HepG2 (cell line): ENCODE measurements around the gene DCLRE1C. TPM values are rescaled to one million over a fixed set of nuclear protein-coding genes. Genes with fewer than 3 reads are reported as not detected.

Source experiments
- AFF4 ChIP-seq: sonication (generic); formaldehyde crosslinking; IDR thresholded peaks from 2 replicates; pipeline ENCODE4 v1.4.0; 2020; ENCODE audit warnings: missing genetic modification reagents
- DRAP1 ChIP-seq: IDR thresholded peaks from 2 replicates; pipeline ENCODE4 v1.6.1; 2016; ENCODE audit warnings: missing genetic modification reagents, missing compliant biosample characterization
- GPN1 ChIP-seq: sonication (generic); formaldehyde crosslinking; IDR thresholded peaks from 2 replicates; pipeline ENCODE4 v1.5.1; 2020; ENCODE audit warnings: missing genetic modification reagents, borderline replicate concordance
- HMG20B ChIP-seq: conservative IDR thresholded peaks from 2 replicates; pipeline ENCODE4 v1.6.1; 2016; ENCODE audit warnings: missing genetic modification reagents, missing compliant biosample characterization
- HNF1B ChIP-seq: sonication (generic); formaldehyde crosslinking; IDR thresholded peaks from 2 replicates; pipeline ENCODE4 v1.5.1; 2020; ENCODE audit warnings: mild to moderate bottlenecking, moderate library complexity, missing genetic modification reagents
- HOMEZ ChIP-seq: IDR thresholded peaks from 2 replicates; pipeline ENCODE4 v1.6.1; 2016; ENCODE audit warnings: low read depth
- KDM3A ChIP-seq: IDR thresholded peaks from 2 replicates; pipeline ENCODE4 v1.6.1; 2018; ENCODE audit warnings: low read depth, missing compliant biosample characterization
- MLX ChIP-seq: IDR thresholded peaks from 2 replicates; pipeline ENCODE4 v1.6.1; 2016
- PHF8 ChIP-seq: sonication (generic); formaldehyde crosslinking; IDR thresholded peaks from 2 replicates; pipeline ENCODE4 v1.5.0; 2020; ENCODE audit warnings: missing genetic modification reagents
- REL ChIP-seq: sonication (generic); formaldehyde crosslinking; conservative IDR thresholded peaks from 2 replicates; pipeline ENCODE4 v1.8.0; 2022; ENCODE audit warnings: mild to moderate bottlenecking, missing genetic modification reagents, moderate library complexity
- RNF219 ChIP-seq: sonication (generic); formaldehyde crosslinking; IDR thresholded peaks from 2 replicates; pipeline ENCODE4 v1.5.0; 2020; ENCODE audit warnings: mild to moderate bottlenecking, missing genetic modification reagents
- RORA ChIP-seq: sonication (generic); formaldehyde crosslinking; IDR thresholded peaks from 2 replicates; pipeline ENCODE4 v1.5.0; 2020; ENCODE audit warnings: mild to moderate bottlenecking, missing genetic modification reagents, moderate library complexity
- SMAD1 ChIP-seq: sonication (generic); formaldehyde crosslinking; IDR thresholded peaks from 2 replicates; pipeline ENCODE4 v1.4.0; 2020; ENCODE audit warnings: missing genetic modification reagents, low read depth, mild to moderate bottlenecking, borderline replicate concordance
- SRY ChIP-seq: sonication (generic); formaldehyde crosslinking; IDR thresholded peaks from 2 replicates; pipeline ENCODE4 v1.8.0; 2022; ENCODE audit warnings: mild to moderate bottlenecking, missing genetic modification reagents
- ZNF143 ChIP-seq: sonication (generic); formaldehyde crosslinking; IDR thresholded peaks from 2 replicates; pipeline ENCODE4 v1.4.0; 2020; ENCODE audit warnings: missing genetic modification reagents
- ZNF30 ChIP-seq: sonication (generic); formaldehyde crosslinking; IDR thresholded peaks from 2 replicates; pipeline ENCODE4 v1.5.0; 2020; ENCODE audit warnings: mild to moderate bottlenecking, missing genetic modification reagents
- ZNF317 ChIP-seq: sonication (generic); formaldehyde crosslinking; IDR thresholded peaks from 2 replicates; pipeline ENCODE4 v1.5.0; 2020; ENCODE audit warnings: mild to moderate bottlenecking, missing genetic modification reagents
- ZNF660 ChIP-seq: sonication (generic); formaldehyde crosslinking; IDR thresholded peaks from 2 replicates; pipeline ENCODE4 v1.5.1; 2020; ENCODE audit warnings: mild to moderate bottlenecking, low read depth, missing genetic modification reagents, borderline replicate concordance
- ZSCAN9 ChIP-seq: IDR thresholded peaks from 2 replicates; pipeline ENCODE4 v1.6.1; 2016; ENCODE audit warnings: borderline replicate concordance
- polyA plus RNA-seq, 8 experiments: library from polyadenylated mRNA; depleted of rRNA in 3 of 8; stranded (reverse) in 7 of 8; unstranded in 1 of 8; fragments of >200 nt; fragmentation: Illumina TruSeq in 4 of 8; extraction: Trizol in 4 of 8; gene quantifications; 2 replicates each; pipeline versions ENCODE4 v1.2.1 to v1.2.3, GENCODE V29; 2011 to 2016; ENCODE audit warnings: low read depth in 4 of 8, missing spikeins in 1 of 8, mixed read lengths in 1 of 8; ENCODE audit not compliant: insufficient read depth in 1 of 8
- total RNA-seq, 5 experiments: library from RNA; depleted of rRNA; stranded (reverse); fragments of >200 nt; fragmentation: Illumina TruSeq; extraction: Trizol; gene quantifications; 2 replicates each; pipeline ENCODE4 v1.2.3, GENCODE V29; 2016; ENCODE audit warnings: low read depth in 1 of 5

The DCLRE1C gene
- total and polyA plus RNA-seq, 2 of the 13 experiments (the other 11 are each of a cell fraction or from before 2014, with no cell fraction given): 3.0 to 10.3 TPM

- TF ChIP-seq AFF4 (no peak), HNF1B (CRISPR knock-in tag) (0 out of 2 replicates have a peak, but pooled peaks have one; percentile 23), ZNF660 (CRISPR knock-in tag) (no peak; the same call in 1 of the 2 replicates), SMAD1 (CRISPR knock-in tag) (peak; percentile 80; the same call in 1 of the 2 replicates), ZNF317 (CRISPR knock-in tag) (peak; percentile 82; the same call in 1 of the 2 replicates), MLX (CRISPR knock-in tag) (no peak; the same call in 1 of the 2 replicates), HOMEZ (CRISPR knock-in tag) (0 out of 2 replicates have a peak, but pooled peaks have one; percentile 10), RNF219 (no peak), ZNF143 (peak; percentile 37; the same call in 1 of the 2 replicates), DRAP1 (CRISPR knock-in tag) (peak; percentile 61; the same call in 1 of the 2 replicates), REL (CRISPR knock-in tag) (peak; percentile 99), KDM3A (CRISPR knock-in tag) (no peak), HMG20B (peak; percentile 13; the same call in 1 of the 2 replicates), SRY (CRISPR knock-in tag) (no peak; the same call in none of the 2 replicates), ZNF30 (CRISPR knock-in tag) (peak; percentile 89; the same call in 1 of the 2 replicates), ZSCAN9 (CRISPR knock-in tag) (peak; percentile 96), GPN1 (CRISPR knock-in tag) (no peak), RORA (CRISPR knock-in tag) (no peak), PHF8 (CRISPR knock-in tag) (peak; percentile 86)
Observed at GRCh38 chr10:14954001-14954770, at the start of gene DCLRE1C (continued).
